IMR-90 (cell line): Measurements from ENCODE around the gene CST9L.

Experiments used
- BHLHE40 ChIP-seq: fragments of 150-350 bp; IDR thresholded peaks from 2 replicates; pipeline ENCODE4 v1.6.1; 2016; ENCODE audit warnings: mild to moderate bottlenecking, low read depth, low read length
- CEBPB ChIP-seq: IDR thresholded peaks from 2 replicates; pipeline ENCODE4 v1.6.1; 2012; ENCODE audit warnings: low read depth, low read length, improper control_type of control experiment
- CHD1 ChIP-seq: IDR thresholded peaks from 2 replicates; pipeline ENCODE4 v1.6.1; 2012; ENCODE audit warnings: low read depth, low read length, improper control_type of control experiment
- CTCF ChIP-seq: conservative IDR thresholded peaks from 2 replicates; pipeline ENCODE4 v1.5.1; 2012; ENCODE audit warnings: mild to moderate bottlenecking, low read depth, low read length, improper control_type of control experiment
- FOS ChIP-seq: fragments of 150-350 bp; IDR thresholded peaks from 2 replicates; pipeline ENCODE4 v1.6.1; 2016; ENCODE audit warnings: low read depth, low read length
- MAFK ChIP-seq: IDR thresholded peaks from 2 replicates; pipeline ENCODE4 v1.6.1; 2012; ENCODE audit warnings: low read depth, low read length, improper control_type of control experiment
- MXI1 ChIP-seq: IDR thresholded peaks from 2 replicates; pipeline ENCODE4 v1.6.1; 2012; ENCODE audit warnings: low read depth, mild to moderate bottlenecking, low read length, moderate library complexity, borderline replicate concordance
- NFE2L2 ChIP-seq: fragments of 150-350 bp; IDR thresholded peaks from 2 replicates; pipeline ENCODE4 v1.6.1; 2016; ENCODE audit warnings: low read depth, mild to moderate bottlenecking, low read length
- POLR2A ChIP-seq: IDR thresholded peaks from 2 replicates; pipeline ENCODE4 v1.6.1; 2012; ENCODE audit warnings: mild to moderate bottlenecking, low read depth, low read length
- RAD21 ChIP-seq: IDR thresholded peaks from 2 replicates; pipeline ENCODE4 v1.6.1; 2012; ENCODE audit warnings: low read length, improper control_type of control experiment
- SMC3 ChIP-seq: fragments of 150-350 bp; IDR thresholded peaks from 2 replicates; pipeline ENCODE4 v1.6.1; 2016; ENCODE audit warnings: low read depth, mild to moderate bottlenecking, antibody characterized with exemption, low read length, moderate library complexity
- USF2 ChIP-seq: fragments of 150-350 bp; IDR thresholded peaks from 2 replicates; pipeline ENCODE4 v1.6.1; 2017; ENCODE audit warnings: mild to moderate bottlenecking, antibody characterized with exemption, low read length, low read depth

GRCh38 chr20:23541776-23542175 is 26.5 kb downstream of the CST9L start:
- TF ChIP-seq MXI1 = no peak
- TF ChIP-seq CTCF = no peak
- TF ChIP-seq POLR2A = no peak
- no peak for TF ChIP-seq USF2
- TF ChIP-seq RAD21 = no peak
- no peak for TF ChIP-seq BHLHE40
- no peak for TF ChIP-seq NFE2L2
- TF ChIP-seq SMC3 = no peak
- TF ChIP-seq CEBPB = no peak
- no peak for TF ChIP-seq FOS
- TF ChIP-seq MAFK = no peak
- no peak for TF ChIP-seq CHD1
